GM20431 (cell line): ENCODE measurements around the gene ADAM12.

ENCODE experiments used
- in situ Hi-C: fragments of 300-500 bp; cut with MseI, MboI; formaldehyde crosslinking; loops from one replicate; pipeline ENCODE4 v1.15.0; 2020; ENCODE audit warnings: low sequenced_read_pairs; ENCODE audit not compliant: unreplicated experiment

The ADAM12 gene

DNA sequence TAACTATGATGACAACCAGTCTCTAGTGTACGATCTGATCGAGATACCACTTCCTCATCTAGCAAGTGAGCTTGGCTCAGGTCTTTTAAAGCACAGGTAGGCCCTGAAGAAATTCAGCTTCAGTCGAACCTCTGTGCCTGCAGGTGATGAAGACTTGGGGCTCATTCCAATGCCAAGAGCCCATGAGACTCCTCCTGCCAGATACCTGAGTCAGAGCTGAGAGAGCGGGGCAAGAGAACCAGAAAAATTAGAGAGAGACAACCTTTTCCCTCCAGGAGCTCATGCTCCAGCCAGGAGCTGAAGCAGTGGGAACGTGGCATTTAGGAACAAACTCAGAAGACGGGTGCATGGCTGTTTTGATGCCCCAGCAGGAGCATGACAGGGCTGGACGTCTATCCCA lies 259.3 kb downstream of the ADAM12 start:
- in situ Hi-C loops, result no loop called here

DNA sequence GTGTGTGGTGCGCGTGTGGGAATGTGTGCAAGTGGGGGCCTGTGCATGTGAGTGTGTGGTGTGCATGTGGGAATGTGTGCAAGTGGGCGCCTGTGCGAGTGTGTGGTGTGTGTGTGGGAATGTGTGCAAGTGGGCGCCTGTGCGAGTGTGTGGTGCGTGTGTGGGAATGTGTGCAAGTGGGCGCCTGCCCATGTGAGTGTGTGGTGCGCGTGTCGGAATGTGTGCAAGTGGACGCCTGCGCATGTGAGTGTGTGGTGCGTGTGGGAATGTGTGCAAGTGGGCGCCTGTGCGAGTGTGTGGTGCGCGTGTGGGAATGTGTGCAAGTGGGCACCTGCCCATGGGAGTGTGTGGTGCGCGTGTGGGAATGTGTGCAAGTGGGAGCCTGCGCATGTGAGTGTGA lies 259.7 kb downstream of the ADAM12 start:
- in situ Hi-C loops, result no loop called here

GRCh38 chr10:126127481-126128029 lies 260.7 kb downstream of the ADAM12 start:
- in situ Hi-C loops, result no loop called here

DNA sequence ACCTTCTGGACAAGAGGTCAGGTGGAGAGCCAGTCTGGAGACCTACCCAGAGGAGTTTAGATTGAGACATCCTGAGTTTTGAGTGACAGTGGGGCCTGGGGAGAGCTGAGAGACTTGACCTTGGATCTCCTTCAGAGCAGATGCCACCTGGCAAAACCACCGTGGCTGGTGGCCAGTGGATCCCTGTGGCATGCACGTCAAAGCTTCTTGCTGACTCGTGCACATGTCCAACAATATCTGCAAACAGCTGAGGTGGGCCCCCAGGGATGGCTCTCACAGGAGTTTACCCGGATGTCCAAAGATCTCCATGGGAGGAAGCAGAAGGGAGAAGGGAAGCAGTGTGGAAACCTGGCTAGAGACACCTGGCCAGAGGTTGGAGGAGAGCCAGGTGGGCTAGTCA lies 261.4 kb downstream of the ADAM12 start:
- in situ Hi-C loops, result no loop called here

DNA sequence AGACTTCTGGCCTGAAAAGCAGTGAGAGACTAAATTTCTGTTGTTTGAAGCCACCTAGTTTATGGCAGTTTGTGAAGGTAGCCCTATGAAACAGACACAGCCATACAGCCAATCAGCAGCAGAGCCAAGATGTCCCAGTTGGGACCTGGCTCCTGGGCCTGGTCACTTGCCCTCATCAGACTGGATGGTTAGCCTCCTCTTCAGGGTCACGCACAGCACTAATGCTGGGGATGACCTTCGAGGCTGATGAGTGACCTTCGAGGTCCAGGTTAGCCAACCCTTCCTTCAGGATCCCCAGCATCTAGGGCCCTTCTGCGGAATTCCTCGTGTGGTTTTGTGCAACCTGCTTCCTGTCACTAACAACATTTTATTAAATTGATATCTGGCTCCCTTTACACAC lies 262.3 kb downstream of the ADAM12 start:
- in situ Hi-C loops, result no loop called here

GRCh38 chr10:126124668-126125349 lies 263.5 kb downstream of the ADAM12 start:
- in situ Hi-C loops, result no loop called here

DNA sequence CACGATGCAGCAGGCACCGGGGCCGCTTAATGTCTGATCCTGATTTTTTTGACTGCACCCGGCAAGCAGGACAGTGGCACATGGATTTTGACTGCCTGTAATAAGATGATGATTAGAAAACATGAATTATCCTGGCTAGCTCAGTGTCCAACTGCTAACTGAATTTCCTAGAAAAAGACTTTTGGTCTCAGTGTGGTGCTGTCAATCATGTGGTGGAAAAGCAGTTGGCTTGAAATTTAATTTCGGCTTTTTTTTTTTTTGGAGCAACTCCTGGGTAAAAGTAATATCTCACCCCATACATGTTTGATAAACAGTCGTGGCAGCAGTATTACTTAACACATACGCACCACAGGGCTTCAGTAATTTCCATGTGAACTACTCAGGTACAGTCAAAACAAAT lies 264.2 kb downstream of the ADAM12 start:
- in situ Hi-C loops, result no loop called here

GRCh38 chr10:126123466-126123865 lies 264.8 kb downstream of the ADAM12 start:
- in situ Hi-C loops, result no loop called here

DNA sequence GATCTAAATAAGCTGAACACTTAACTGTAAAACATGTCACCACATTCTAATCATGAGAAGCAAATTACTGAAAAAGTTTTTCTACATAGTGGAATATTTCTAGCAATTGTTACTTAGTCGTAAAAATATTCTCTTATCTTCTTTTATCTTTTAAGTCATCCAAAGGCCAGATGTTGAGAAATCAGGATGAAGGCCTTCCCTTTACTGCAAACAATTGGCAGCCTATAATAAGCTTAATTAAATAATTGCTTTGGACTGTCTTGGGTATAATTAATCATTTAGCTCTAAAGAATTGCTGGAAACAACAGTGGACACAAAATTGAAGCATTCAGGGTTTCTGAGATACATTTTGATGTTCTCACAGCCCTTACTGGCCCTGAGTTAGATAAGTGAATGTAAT lies 265.4 kb downstream of the ADAM12 start:
- in situ Hi-C loops, result no loop called here

- in situ Hi-C loops, result no loop called here
Measured at GRCh38 chr10:126119599-126119998, 268.7 kb downstream of the ADAM12 start.

DNA sequence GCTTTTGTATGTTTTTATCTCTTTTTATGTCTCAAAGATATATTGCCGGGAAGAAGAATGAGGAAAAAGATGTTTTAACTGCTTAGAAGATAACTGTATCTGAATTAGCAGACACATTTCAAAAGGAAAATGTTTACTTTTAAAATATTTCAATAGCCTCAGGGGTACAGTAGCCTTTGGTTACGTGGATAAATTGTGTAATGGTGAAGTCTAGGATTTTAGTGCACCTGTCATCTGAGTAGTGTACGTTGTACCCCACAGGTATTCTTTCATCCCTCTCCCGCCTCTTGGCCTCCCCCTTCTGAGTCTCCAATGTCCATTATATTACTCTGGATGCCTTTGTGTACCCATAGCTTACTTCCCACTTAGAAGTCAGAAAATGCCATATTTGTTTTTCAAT lies 269.8 kb downstream of the ADAM12 start:
- in situ Hi-C loops, result no loop called here

DNA sequence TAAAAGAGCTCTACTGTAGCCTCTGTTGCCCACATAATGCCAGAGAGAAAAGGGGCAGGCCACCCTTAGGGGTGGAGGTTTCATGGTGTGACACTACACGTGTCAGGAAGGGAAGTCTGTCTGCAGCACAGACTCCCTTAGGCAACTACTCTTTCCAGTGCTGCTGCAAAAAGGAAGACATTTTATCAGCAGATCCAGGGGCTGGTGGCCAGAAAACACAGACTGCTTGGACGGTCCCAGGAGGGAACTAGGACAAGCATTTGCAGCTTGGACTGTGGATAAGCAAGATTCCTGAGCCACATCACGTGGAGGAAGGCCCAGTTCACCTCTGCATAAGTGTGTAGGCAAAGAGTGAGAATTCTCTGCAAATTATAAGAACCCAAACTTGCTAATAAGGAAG lies 271.1 kb downstream of the ADAM12 start:
- in situ Hi-C loops, result no loop called here

DNA sequence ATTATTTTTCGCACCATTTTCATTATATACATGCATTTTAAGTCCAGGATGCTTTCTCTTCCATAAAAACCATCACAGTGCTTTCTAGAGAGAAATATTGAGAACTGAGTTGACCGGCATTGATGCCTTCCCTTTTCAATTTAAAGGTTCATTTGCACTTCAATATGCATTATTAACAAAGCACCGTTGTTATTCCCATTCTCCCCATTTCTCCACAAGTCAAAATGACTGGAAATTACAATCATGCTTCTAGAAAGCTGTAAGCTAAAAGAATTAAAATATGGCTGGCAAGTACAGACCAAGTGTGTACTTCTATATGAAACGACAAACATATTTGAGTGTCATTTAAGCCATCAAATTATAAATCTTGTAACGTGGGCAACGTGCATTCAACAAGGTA lies 272.4 kb downstream of the ADAM12 start:
- in situ Hi-C loops, result no loop called here

DNA sequence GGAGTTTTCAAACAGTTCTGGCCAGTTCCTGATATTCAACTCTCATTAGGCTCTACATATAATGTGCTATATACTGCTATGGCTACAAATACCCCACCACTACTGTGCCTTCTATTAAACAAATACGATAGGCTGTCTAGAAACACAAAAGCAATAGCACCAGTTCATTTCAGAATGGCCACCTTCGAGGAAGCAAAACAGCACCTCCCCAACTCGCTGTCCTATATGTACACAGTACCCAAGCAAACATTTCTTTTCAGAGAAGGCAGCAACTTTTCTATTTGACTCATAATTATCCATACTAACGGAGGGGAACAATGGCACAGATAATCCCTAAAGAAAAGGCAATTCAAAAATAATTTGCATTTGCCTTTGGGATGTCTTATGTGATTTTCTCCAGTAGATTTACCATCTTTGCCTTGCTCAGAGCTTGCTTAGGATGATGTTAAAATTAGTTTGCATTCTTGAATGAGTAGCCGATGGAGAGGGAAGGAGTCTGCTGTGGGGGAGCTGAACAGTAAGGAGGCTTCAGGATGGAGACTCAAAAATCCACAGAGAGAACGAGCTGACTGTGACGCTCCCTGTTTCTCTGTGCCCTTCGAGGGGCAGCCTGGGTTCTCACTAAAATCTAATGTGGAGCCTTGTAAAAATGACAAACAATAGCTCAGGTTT lies 273.3 kb downstream of the ADAM12 start:
- in situ Hi-C loops, result no loop called here

DNA sequence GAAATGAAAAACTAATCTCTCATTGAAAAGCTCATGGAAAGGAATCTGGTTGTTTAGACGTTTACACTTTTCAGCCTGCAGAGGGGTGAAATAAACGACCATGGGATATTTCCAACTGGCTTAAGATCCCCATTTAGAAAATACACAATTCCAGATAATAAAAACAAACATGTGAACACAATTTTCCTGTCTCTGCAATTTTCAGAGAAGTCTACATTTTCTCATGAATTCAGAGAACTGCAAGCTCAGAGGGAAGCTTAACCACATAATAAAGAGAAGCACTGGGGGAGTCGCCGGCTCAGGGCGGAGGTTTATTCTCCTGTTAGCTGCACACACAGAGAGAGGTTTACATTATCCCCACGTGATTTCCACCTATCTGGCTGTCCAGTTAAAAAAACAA lies 276.8 kb downstream of the ADAM12 start:
- in situ Hi-C loops, result no loop called here

DNA sequence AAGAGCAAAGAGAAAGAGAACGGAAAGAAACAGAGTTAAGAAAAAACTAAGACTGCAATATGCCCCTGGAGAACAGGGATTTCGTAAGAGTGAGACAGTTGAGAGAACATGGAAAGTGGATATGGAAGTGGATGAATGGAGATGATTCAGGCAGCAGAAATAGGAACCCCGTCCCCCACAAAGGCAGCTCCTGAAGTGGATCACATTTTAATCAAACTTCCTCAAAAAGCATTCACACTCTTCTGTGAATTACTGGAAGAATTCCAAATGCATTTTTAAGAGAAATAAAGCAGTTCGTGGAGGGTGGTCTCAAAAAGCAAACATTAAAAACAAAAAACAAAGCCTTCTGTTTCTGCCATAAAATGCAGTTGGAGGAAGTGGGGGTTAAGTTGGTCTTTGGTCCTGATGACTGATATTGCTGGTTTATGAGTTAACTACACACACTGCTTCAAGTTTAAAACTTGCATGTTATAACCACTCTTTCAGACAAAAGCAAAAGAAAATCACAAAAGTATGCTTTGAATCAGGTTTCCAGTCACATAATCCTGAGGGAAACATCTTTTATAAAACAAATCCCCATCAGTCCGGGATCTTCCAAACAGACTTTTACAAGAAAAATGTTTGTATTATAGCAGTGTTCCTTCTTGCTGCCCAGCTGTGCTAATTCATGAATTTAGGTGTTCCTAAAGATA lies 277.6 kb downstream of the ADAM12 start:
- in situ Hi-C loops, result no loop called here

DNA sequence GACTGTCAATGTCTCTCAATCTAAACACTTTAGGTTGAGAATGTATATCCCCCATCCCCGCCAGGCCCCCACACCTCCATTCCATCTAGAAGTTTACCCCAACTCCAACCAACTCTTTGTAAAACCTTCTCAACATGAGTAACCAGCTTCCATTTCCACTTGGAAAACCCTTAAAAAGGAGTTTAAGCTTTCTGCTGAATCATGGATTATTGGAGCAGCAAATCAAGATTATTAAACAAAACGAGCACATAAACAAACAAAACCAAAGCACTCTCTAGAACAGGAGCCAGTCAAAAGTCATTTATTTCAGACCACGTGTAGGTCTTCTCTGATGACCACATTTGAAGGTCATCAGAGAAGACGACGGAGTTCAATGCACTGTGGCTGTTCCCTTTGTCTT lies 278.4 kb downstream of the ADAM12 start:
- in situ Hi-C loops, result no loop called here

- in situ Hi-C loops, result no loop called here
Measured at GRCh38 chr10:126108693-126109092, 279.6 kb downstream of the ADAM12 start.

GRCh38 chr10:126104767-126105166 lies 283.5 kb downstream of the ADAM12 start:
- in situ Hi-C loops, result no loop called here

DNA sequence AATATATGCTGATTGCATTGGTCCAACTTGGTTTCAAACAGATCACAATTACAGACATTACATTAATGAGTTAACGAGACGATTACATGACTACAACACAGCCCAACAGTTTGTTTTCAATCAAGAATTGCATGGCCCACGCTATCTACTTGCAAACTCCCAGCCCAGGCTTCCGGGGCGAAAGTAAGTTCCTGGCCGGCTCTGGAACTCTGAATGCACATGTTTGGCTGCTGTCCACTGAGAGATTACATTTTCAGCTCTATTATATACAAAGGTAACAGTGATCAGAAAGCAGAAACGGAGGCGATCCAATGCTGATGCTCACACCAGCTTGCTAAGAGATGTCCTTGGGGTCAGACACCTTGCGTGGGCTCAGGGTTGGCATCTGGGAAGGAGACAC lies 285.6 kb downstream of the ADAM12 start:
- in situ Hi-C loops, result no loop called here

DNA sequence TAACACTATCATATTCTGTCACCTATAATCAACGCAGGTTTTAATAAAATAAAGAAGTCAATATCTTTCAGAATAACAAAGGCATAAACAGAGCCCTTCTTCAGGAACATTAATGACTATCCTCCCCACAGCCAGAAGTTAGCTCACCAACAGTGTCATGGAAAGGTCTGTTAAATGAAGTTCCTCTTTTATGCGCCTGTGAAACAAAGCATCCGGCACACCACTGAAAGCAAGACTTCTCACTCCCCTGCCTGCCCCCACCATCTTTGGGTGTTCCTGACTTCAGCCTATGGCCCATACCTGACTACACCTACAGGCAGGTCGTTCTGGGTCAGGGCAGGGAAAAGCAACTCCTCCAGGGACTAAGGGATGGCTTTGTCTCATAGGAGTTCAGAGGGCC lies 286.5 kb downstream of the ADAM12 start:
- in situ Hi-C loops, result no loop called here
